Stimulated activated CD4-positive, alpha-beta T cell treated with anti-CD3 and anti-CD28 coated beads, Interleukin-1b, Interleukin-23, amount 100 ng/mL, for 4 hours (primary cell): ENCODE measurements around the gene HMGXB3.

Source experiments
- DNase-seq, 2 donors: peaks; one replicate each; pipeline ENCODE4 v3.0.0-alpha.2; 2020; ENCODE audit warnings: low read depth in 2 of 2

The HMGXB3 gene

DNA sequence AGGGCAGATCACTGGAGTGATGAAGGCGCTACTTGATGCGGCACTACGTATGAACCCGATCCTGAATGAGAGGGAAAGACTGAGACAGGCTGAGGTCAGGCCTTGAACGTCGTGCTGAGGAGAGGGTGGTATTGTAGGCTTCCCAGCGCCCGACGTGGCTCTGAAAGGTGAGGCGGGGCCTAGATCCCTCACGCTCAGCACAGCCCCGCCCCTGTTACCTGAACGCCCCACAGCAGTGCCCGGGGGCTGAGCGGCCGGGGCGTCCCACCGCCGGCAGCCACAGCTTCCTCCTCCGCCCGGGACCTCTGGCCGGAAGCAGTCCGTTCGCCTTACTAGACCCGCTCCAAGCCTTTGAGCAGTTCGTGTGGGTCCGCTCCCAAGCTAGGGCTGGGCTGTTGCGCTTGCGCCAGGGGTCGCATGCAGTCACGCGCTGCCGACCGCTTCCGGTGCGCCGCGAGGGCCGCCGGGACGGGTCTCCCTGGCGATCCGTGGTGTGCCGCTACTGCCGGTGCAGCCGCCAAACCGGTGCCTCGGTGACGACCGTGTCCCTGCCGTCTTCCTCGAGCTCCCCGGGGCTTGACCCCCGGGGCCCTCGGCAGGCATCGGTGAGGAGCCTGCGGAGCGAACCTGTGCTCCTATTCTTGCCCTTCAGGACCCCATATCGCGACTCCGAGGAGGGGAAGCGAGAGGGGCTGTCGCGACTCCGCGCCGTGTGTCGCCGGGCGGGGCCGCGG is at the start of gene HMGXB3, which contains the start of gene TIGD6:
Gene HMGXB3, plus strand, starts transcription at position 484 of the 734 bp plus-strand sequence. CDS start 4,114 bp downstream, outside the sequence.
Gene TIGD6, minus strand, starts transcription at position 399 of the 734 bp plus-strand sequence. CDS start 4,306 bp downstream, outside the sequence.
- peak; percentile 65 to 83 for DNase-seq

DNA sequence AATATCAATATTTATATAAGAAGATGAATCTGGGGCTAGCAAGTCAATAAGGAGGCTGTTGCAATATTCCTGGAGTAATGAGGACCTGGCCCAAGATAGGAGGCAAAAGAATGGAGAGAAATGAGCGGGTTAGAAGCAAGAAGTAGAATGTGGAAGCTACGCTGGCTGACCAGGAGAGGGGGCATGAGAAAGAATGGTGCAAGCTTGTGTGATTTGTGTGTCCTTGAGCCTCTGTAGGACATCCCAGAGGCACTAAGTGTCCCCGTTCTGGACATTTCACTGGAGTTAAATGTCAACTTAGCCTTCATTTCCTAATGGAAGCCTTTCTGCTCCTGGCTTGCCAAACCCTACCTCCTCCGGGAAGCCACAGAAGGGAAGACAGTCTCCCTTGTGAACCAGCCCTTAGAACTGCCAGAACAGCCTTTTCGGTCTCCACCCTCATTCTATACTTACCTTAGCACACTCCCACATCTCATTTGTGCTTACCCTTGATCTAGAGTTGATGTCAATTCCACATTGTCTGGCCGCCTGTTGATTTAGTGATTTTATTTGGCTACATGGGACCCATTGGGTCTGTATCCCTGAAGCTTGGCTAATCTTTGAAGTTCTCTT is 49.3 kb upstream of the HMGXB3 start:
- DNase-seq: no peak

GRCh38 chr5:149953436-149954121 is 47.0 kb upstream of the HMGXB3 start:
- DNase-seq: no peak

GRCh38 chr5:149954798-149955197 is 45.7 kb upstream of the HMGXB3 start:
- no peak for DNase-seq

GRCh38 chr5:149956685-149957084 is 43.9 kb upstream of the HMGXB3 start:
- DNase-seq: no peak

DNA sequence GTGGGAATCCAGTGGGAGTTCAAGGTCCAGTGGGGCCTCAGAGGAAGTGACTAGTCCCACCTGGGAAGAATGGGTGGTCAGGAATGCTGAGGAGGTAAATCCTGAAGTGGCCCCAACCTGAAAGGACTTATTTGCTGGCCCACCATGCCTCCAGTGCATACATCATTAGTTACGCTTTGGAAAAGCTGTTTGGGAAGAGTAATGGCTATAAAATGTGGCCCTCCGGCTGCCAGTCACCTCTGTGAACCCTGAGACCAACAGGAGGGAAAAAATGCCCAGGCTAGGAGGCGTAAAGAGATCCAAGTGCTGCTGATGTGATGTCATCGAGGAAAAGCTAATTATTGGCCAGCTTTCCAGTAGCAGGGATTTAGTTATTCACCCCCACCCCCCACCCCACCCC is 42.7 kb upstream of the HMGXB3 start:
- no peak for DNase-seq

DNA sequence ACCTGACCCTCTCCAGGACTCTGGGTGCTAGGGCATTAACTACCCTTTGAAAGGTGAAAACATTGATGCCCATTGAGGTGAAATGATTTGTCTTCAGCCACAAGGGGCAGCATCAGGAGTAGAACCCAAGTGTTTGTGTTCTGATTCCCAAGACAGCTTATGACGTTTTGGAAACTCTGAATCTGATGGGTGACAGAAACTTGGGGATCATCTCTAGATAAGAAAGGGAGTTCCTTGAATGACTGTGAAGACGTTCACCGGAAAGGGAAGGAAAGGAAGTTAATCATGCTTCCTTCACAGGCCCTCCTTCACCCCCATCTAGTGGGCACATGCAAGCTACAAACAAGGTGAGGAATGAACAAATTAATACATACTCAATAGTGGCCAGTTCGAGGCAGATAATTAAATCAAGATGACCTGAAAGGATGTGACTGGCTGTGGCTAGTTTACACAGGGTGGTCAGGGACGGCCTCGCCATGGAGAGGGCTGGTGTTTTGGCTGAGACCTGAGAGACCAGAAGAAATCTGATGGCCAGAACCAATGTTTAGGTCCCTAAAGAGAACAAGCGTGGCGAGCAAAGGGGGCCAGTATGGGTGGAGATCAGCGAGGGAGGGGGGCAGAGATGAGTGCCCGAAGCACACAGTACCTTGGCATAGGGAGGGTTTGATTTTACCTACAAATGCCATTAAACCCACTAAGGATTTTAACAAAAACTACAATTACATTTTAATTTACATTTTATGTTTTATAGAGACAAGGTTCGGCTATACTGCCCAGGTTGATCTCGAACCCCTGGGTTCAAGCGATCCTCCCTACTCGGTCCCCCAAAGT is 40.9 kb upstream of the HMGXB3 start:
- peak; percentile 25 to 46 for DNase-seq

GRCh38 chr5:149960272-149961185 is 40.0 kb upstream of the HMGXB3 start, which contains the start of gene SLC26A2:
SLC26A2 (plus strand) TSS chr5:149960758; CDS start chr5:149977653, 16,895 bp downstream.
- peak; percentile 88 to 89 for DNase-seq

DNA sequence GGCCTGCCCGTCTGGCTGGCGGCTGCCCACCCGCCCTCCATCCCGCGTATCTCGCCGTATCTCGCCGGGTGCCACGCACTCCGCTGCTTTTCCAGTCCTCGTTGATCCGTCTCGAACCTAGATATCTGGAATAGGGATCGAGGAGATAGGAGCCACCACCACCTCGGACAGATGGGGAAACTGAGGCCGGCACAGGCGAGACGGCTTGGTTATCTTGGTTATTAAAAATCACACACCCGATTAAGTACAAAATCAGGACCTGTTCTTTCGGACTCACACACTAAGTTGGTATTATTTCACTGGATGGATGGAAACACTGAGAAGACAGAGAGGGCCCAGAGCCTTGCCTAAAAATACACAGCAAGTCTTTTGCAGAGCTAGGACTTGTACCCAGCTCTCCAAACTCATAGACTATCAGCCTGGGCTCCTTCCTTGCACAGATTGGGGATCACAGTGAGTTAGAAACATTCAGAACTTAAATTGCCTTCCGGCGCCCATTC is 39.3 kb upstream of the HMGXB3 start:
- DNase-seq: no peak

- DNase-seq: no peak
These were observed 38.6 kb upstream of the HMGXB3 start for GRCh38 chr5:149961957-149962409.

GRCh38 chr5:149962601-149963300 is 37.8 kb upstream of the HMGXB3 start:
- no peak for DNase-seq

- no peak for DNase-seq
These were observed 36.8 kb upstream of the HMGXB3 start for GRCh38 chr5:149963729-149964128.

DNA sequence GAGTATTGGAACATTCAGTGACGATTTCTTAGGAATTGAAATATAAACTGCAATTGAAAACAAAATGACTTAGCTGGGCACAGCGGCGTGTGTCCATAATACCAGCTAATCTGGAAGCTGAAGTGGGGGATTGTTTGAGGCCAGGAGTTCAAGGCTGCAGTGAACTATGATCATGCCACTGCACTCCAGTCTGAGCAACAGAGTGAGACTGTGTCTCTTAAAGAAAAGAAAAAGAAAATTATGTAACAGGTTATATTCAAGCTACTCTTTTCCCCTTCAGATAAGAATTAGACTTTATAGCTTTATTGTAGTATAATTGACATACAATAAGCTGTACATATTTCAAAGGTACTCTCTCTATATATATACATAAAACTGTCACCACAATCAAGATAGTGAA is 33.6 kb upstream of the HMGXB3 start:
- DNase-seq: no peak

- DNase-seq: no peak
These were observed 31.2 kb upstream of the HMGXB3 start for GRCh38 chr5:149969181-149969930.

DNA sequence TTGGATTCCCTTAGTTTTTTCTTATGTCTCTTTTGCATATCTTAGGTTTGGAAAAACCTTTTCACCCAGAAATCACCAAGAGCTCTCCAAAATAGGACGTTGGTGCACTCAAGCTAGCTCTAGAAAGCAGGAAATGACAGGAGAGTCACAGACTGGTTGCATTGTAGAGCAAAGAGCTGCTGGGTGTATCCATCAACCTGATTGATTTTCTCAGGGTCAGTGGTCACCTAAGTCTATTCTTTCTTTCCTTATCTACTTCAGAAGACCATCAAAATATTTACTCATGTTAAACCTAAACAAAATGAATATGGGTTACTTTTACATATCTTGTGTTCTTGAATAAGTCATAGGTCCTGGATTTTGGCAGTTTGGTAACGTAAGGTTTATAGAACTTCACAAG is 25.1 kb upstream of the HMGXB3 start:
- DNase-seq: no peak

- DNase-seq: no peak
These were observed 20.6 kb upstream of the HMGXB3 start for GRCh38 chr5:149979896-149980295.

DNA sequence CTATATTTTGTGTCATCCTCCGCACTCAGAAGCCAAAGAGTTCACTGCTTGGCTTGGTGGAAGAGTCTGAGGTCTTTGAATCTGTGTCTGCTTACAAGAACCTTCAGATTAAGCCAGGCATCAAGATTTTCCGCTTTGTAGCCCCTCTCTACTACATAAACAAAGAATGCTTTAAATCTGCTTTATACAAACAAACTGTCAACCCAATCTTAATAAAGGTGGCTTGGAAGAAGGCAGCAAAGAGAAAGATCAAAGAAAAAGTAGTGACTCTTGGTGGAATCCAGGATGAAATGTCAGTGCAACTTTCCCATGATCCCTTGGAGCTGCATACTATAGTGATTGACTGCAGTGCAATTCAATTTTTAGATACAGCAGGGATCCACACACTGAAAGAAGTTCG is 19.3 kb upstream of the HMGXB3 start:
- DNase-seq: no peak

GRCh38 chr5:149982505-149982904 is 18.0 kb upstream of the HMGXB3 start:
- DNase-seq: no peak

DNA sequence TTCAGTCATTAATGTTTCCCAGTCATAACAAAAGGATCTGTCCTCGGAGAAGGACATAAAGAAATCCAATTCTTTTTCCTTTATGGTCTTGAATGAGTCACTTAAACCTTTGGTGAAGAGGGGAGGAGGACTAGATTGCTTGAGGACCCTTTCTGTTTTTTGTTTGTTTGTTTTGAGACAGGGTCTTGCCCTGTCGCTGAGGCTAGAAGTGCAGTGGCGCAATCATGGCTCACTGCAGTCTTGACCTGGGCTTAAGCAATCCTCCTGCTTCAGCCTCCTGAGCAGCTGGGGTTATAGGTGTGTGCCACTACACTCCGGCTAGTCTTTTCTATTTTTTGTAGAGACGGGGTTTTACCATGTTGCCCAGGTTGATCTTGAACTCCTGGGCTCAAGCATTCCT is 12.4 kb upstream of the HMGXB3 start:
- no peak for DNase-seq
